SU-DHL-6 (cell line): ENCODE results near the gene ERG.

ENCODE experiments used
- H2AFZ ChIP-seq: fragments of 200-600 bp; sonication (generic); 2 replicates; pipeline ENCODE4 v1.6.1; 2014; ENCODE audit warnings: low read depth, mild to moderate bottlenecking, moderate library complexity, mixed read lengths, antibody characterized with exemption, low read length; ENCODE audit not compliant: severe bottlenecking
- H3F3A ChIP-seq: fragments of 200-600 bp; shearing (Covaris generic); 2 replicates; pipeline ENCODE4 v1.6.0; 2016; ENCODE audit warnings: antibody characterized with exemption, mild to moderate bottlenecking; ENCODE audit not compliant: insufficient read depth
- H3K27ac ChIP-seq: fragments of 200-600 bp; sonication (generic); 2 replicates; pipeline ENCODE4 v1.5.1; 2016; ENCODE audit warnings: low read depth, mild to moderate bottlenecking, low read length, moderate library complexity, mixed read lengths
- H3K27me3 ChIP-seq: fragments of 200-600 bp; sonication (generic), shearing (Covaris generic); 2 replicates; pipeline ENCODE4 v1.6.0; 2014; ENCODE audit warnings: mild to moderate bottlenecking, low read length
- H3K36me3 ChIP-seq: fragments of 200-600 bp; sonication (generic); 2 replicates; pipeline ENCODE4 v1.6.1; 2014; ENCODE audit warnings: mild to moderate bottlenecking, low read length, mixed read lengths
- H3K4me2 ChIP-seq: fragments of 300-600, 200-600 bp; shearing (Covaris generic), sonication (generic); 2 replicates; pipeline ENCODE4 v1.6.0; 2014; ENCODE audit warnings: low read length, low read depth, mild to moderate bottlenecking; ENCODE audit not compliant: poor library complexity, severe bottlenecking
- H3K4me3 ChIP-seq: fragments of 200-600 bp; sonication (generic); 2 replicates; pipeline ENCODE4 v1.5.1; 2014; ENCODE audit warnings: antibody characterized with exemption, low read length, mild to moderate bottlenecking, mixed read lengths; ENCODE audit not compliant: insufficient read depth, poor library complexity, severe bottlenecking
- H3K79me2 ChIP-seq: fragments of 200-600 bp; sonication (generic); 2 replicates; pipeline ENCODE4 v1.6.1; 2014; ENCODE audit warnings: mild to moderate bottlenecking, low read length, moderate library complexity; ENCODE audit not compliant: insufficient read depth
- H3K9ac ChIP-seq: fragments of 200-600 bp; sonication (generic); 2 replicates; pipeline ENCODE4 v1.7.0; 2014; ENCODE audit warnings: mild to moderate bottlenecking, low read length
- H3K9me2 ChIP-seq: fragments of 200-600 bp; sonication (generic); replicated peaks from 2 replicates; pipeline ENCODE4 v1.6.1; 2014; ENCODE audit warnings: low read length; ENCODE audit not compliant: insufficient read depth
- H3K9me3 ChIP-seq: fragments of 200-600 bp; sonication (generic); 2 replicates; pipeline ENCODE4 v1.6.1; 2014; ENCODE audit warnings: low read length, mixed read lengths; ENCODE audit not compliant: insufficient read depth
- H4K20me1 ChIP-seq: fragments of 200-600 bp; sonication (generic); 2 replicates; pipeline ENCODE4 v1.6.1; 2014; ENCODE audit warnings: low read depth, mild to moderate bottlenecking, antibody characterized with exemption, low read length, moderate library complexity, mixed read lengths
- CTCF ChIP-seq: fragments of 200-600 bp; sonication (generic); IDR thresholded peaks from one replicate; pipeline ENCODE4 v1.5.1; 2017; ENCODE audit warnings: antibody characterized with exemption, mild to moderate bottlenecking, low read length, moderate library complexity; ENCODE audit not compliant: insufficient read depth, poor library complexity, severe bottlenecking
- EZH2phosphoT487 ChIP-seq: fragments of 200-600 bp; sonication (generic), shearing (Covaris generic); conservative IDR thresholded peaks from 2 replicates; pipeline ENCODE4 v1.6.1; 2018; ENCODE audit warnings: mild to moderate bottlenecking, antibody characterized with exemption, low read length, moderate library complexity, mixed read lengths

The ERG gene

GRCh38 chr21:38447611-38448010 lies 50.7 kb downstream of the ERG start:
- Histone ChIP-seq H3K27me3 (0 out of 2 replicates have a peak, but pooled peaks cover 3% of the 10 kb centered on the region), H3K9ac (no peak overlapping the region), H2AFZ (no peak overlapping the region), H3K9me3 (no peaks in the 10 kb centered on the region), H3F3A (no peaks in the 10 kb centered on the region), H3K36me3 (no peaks in the 10 kb centered on the region), H3K27ac (no peak overlapping the region), H3K4me3 (no peak overlapping the region), H3K79me2 (no peaks in the 10 kb centered on the region), H3K4me2 (no peak overlapping the region), H3K9me2 (no peaks in the 10 kb centered on the region), H4K20me1 (no peaks in the 10 kb centered on the region)
- TF ChIP-seq CTCF (no peak), EZH2phosphoT487 (no peak)

- H3K4me2 ChIP-seq = no peak overlapping the region
- H4K20me1 ChIP-seq = no peaks in the 10 kb centered on the region
- 0 out of 2 replicates have a peak, but pooled peaks cover 3% of the 10 kb centered on the region for H3K27me3 ChIP-seq
- H3K79me2 ChIP-seq = no peaks in the 10 kb centered on the region
- no peak overlapping the region for H3K9ac ChIP-seq
- H3K9me2 ChIP-seq = no peaks in the 10 kb centered on the region
- H3K4me3 ChIP-seq = no peak overlapping the region
- no peaks in the 10 kb centered on the region for H3K9me3 ChIP-seq
- H3K36me3 ChIP-seq = no peaks in the 10 kb centered on the region
- no peak overlapping the region for H2AFZ ChIP-seq
- no peak overlapping the region for H3K27ac ChIP-seq
- no peaks in the 10 kb centered on the region for H3F3A ChIP-seq
- TF ChIP-seq EZH2phosphoT487 (no peak), CTCF (no peak)
Observed at GRCh38 chr21:38444691-38445090, 53.6 kb downstream of the ERG start.

- Histone ChIP-seq H3K27me3 (no peaks in the 10 kb centered on the region), H3K9me2 (no peaks in the 10 kb centered on the region), H3K9me3 (no peaks in the 10 kb centered on the region), H2AFZ (no peak overlapping the region), H3F3A (no peaks in the 10 kb centered on the region), H3K36me3 (no peaks in the 10 kb centered on the region), H3K79me2 (no peaks in the 10 kb centered on the region), H3K9ac (no peak overlapping the region), H3K27ac (no peak overlapping the region), H3K4me3 (no peak overlapping the region), H3K4me2 (no peak overlapping the region), H4K20me1 (no peaks in the 10 kb centered on the region)
- TF ChIP-seq EZH2phosphoT487 = no peak
- TF ChIP-seq CTCF = no peak
Observed at GRCh38 chr21:38443110-38443509, 55.2 kb downstream of the ERG start.
